A673 (cell line): ENCODE data around the gene FRMD4A. TPM values are rescaled to one million over a fixed set of nuclear protein-coding genes. Genes with fewer than 3 reads are reported as not detected.
A peak's percentile ranks its signal among the peaks of the same experiment; 100 is the strongest.

Experiments used
- BruUV-seq: library from RNA; stranded (reverse); fragments of 400-500 nt; replicated peaks from 2 replicates; lab custom pipeline; 2021; lab: Mats Ljungman, UMichigan
- CTCF ChIA-PET: fragments of 300-600 bp; sonication (Branson Sonifier 250); formaldehyde crosslinking; loops from one replicate; lab custom pipeline; 2022; ENCODE audit warnings: antibody characterized with exemption; lab: Charles Lee
- POLR2A ChIA-PET: fragments of 300-600 bp; sonication (Branson Sonifier 250); formaldehyde crosslinking; loops from one replicate; lab custom pipeline; 2022; ENCODE audit warnings: antibody characterized with exemption; ENCODE audit not compliant: low non-redundant PET; lab: Charles Lee
- DNase-seq: peaks from one replicate; pipeline ENCODE4 v3.0.0-alpha.2; 2015; ENCODE audit warnings: low spot score
- H3K27ac ChIP-seq: fragments of 200-600 bp; sonication (generic); 2 replicates; pipeline ENCODE4 v1.5.1; 2016; ENCODE audit warnings: mixed run types, low read depth, mild to moderate bottlenecking, mixed read lengths, antibody characterized with exemption, low read length; ENCODE audit not compliant: poor library complexity, severe bottlenecking
- H3K27me3 ChIP-seq: fragments of 200-600 bp; sonication (generic); replicated peaks from 2 replicates; pipeline ENCODE4 v1.6.1; 2017; ENCODE audit warnings: mixed run types, low read depth, mild to moderate bottlenecking, mixed read lengths, antibody characterized with exemption, low read length; ENCODE audit not compliant: insufficient read depth, poor library complexity
- H3K36me3 ChIP-seq: fragments of 200-600 bp; sonication (generic); 2 replicates; pipeline ENCODE4 v1.6.1; 2016; ENCODE audit warnings: mixed run types, mild to moderate bottlenecking, mixed read lengths, antibody characterized with exemption, low read length; ENCODE audit not compliant: insufficient read depth, poor library complexity, severe bottlenecking
- H3K4me1 ChIP-seq: fragments of 200-600 bp; sonication (generic); 2 replicates; pipeline ENCODE4 v1.6.1; 2017; ENCODE audit warnings: mixed run types, mild to moderate bottlenecking, mixed read lengths, antibody characterized with exemption, low read length; ENCODE audit not compliant: insufficient read depth, poor library complexity, severe bottlenecking
- H3K4me3 ChIP-seq: fragments of 200-600 bp; sonication (generic); 2 replicates; pipeline ENCODE4 v1.5.1; 2016; ENCODE audit warnings: low read depth, mixed run types, mild to moderate bottlenecking, mixed read lengths, low read length; ENCODE audit not compliant: poor library complexity, severe bottlenecking
- H3K9me3 ChIP-seq: fragments of 200-600 bp; sonication (generic); 2 replicates; pipeline ENCODE4 v1.6.1; 2016; ENCODE audit warnings: mixed run types, low read depth, mild to moderate bottlenecking, mixed read lengths, antibody characterized with exemption, low read length; ENCODE audit not compliant: poor library complexity, severe bottlenecking
- EZH2 ChIP-seq: fragments of 200-600 bp; sonication (generic); IDR thresholded peaks from 2 replicates; pipeline ENCODE4 v1.6.1; 2017; ENCODE audit warnings: borderline replicate concordance, low read depth, mild to moderate bottlenecking, mixed read lengths, antibody characterized with exemption, low read length; ENCODE audit not compliant: poor library complexity, severe bottlenecking
- intact Hi-C: fragments of 100-400 bp; cut with micrococcal nuclease; formaldehyde crosslinking; loops from one replicate; pipeline ENCODE4 v1.10.0; 2022; ENCODE audit not compliant: unreplicated experiment
- total RNA-seq: library from RNA; stranded (reverse); gene quantifications from 2 replicates; pipeline ENCODE4 v1.2.3, GENCODE V29; 2021
- TF ChIP-seq, protein P1 (sequence below): fragments of 300-800, 200-600 bp; sonication (generic); conservative IDR thresholded peaks from 2 replicates; pipeline ENCODE4 v1.5.1; 2017; ENCODE audit warnings: low read depth, mild to moderate bottlenecking, antibody characterized with exemption, low read length, moderate library complexity, mixed read lengths

The FRMD4A gene
- total RNA-seq, 1 experiment from 2014 or later: 26.3 TPM

DNA sequence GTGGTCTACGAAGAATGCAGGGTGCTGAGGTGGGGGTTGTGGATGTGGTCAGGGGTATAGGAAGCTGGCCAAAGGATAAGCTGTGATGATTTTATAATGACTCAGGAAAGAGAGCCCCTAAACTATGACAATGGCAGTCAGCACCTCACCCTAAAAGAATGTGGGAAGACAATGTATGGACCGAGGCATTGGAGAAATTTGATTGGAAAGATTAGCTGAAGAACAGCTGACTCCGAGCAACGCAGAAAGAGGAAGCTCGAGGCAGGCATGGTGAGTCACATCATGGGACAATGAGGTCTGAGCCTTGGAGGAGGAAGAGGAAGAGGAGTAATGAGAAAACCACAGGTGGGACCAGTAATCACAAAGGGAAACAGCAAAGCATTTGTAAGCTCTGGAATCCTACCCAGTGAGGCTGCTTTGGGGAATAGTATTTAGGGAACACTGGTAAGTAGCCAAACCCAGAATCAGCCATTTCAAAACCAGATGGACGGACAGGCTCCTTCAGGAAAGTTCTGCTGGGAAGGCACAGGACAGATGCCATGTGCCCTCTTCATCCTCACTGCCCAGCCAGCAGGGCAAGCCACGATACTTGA, 448.5 kb downstream of the FRMD4A start:
- H3K9me3 ChIP-seq: no peaks in the 10 kb centered on the region
- TF ChIP-seq, protein P1, sequence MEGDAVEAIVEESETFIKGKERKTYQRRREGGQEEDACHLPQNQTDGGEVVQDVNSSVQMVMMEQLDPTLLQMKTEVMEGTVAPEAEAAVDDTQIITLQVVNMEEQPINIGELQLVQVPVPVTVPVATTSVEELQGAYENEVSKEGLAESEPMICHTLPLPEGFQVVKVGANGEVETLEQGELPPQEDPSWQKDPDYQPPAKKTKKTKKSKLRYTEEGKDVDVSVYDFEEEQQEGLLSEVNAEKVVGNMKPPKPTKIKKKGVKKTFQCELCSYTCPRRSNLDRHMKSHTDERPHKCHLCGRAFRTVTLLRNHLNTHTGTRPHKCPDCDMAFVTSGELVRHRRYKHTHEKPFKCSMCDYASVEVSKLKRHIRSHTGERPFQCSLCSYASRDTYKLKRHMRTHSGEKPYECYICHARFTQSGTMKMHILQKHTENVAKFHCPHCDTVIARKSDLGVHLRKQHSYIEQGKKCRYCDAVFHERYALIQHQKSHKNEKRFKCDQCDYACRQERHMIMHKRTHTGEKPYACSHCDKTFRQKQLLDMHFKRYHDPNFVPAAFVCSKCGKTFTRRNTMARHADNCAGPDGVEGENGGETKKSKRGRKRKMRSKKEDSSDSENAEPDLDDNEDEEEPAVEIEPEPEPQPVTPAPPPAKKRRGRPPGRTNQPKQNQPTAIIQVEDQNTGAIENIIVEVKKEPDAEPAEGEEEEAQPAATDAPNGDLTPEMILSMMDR: no peak
- TF ChIP-seq EZH2: no peak
- no peak overlapping the region for H3K4me3 ChIP-seq
- no peaks in the 10 kb centered on the region for H3K27me3 ChIP-seq
- ChIA-PET POLR2A (interaction anchor here (0.6 kb wide), 1 partner anchor 1663 kb away, joined by 3 read pairs; no protein-coding TSS in a partner anchor), CTCF (no interaction called here)
- no peak overlapping the region for H3K27ac ChIP-seq
- DNase-seq: peak; percentile 36
- no peaks in the 10 kb centered on the region for H3K4me1 ChIP-seq
- BruUV-seq: no TSS peak
- intact Hi-C loops: no loop called here
- no peaks in the 10 kb centered on the region for H3K36me3 ChIP-seq

DNA sequence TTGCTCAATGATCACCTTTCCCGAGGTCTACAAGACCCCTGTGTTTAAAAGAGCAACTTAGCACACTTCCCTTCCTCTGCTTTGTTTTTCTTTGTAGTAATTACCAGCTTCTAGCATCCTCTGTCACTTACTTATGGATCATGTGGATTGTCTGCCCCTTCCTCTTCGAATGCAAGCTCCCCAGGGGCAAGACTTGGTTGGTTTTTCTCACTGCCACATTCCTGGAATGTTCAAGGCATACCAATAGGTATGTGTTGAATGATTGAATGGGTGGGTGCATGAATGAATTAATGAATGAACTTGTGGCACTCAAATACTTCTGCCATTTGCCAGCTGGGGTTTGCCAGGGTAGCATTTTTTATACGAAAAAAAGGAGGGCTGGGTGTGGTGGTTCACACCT, 450.0 kb downstream of the FRMD4A start:
- Histone ChIP-seq H3K27me3 (peaks cover 4% of the 10 kb centered on the region), H3K36me3 (no peaks in the 10 kb centered on the region), H3K27ac (no peak overlapping the region), H3K9me3 (no peaks in the 10 kb centered on the region), H3K4me1 (no peaks in the 10 kb centered on the region), H3K4me3 (no peak overlapping the region)
- intact Hi-C loops: no loop called here
- DNase-seq: no peak
- POLR2A ChIA-PET: no interaction called here
- no TSS peak for BruUV-seq
- CTCF ChIA-PET: no interaction called here
- TF ChIP-seq EZH2: no peak
- TF ChIP-seq, protein P1: no peak

DNA sequence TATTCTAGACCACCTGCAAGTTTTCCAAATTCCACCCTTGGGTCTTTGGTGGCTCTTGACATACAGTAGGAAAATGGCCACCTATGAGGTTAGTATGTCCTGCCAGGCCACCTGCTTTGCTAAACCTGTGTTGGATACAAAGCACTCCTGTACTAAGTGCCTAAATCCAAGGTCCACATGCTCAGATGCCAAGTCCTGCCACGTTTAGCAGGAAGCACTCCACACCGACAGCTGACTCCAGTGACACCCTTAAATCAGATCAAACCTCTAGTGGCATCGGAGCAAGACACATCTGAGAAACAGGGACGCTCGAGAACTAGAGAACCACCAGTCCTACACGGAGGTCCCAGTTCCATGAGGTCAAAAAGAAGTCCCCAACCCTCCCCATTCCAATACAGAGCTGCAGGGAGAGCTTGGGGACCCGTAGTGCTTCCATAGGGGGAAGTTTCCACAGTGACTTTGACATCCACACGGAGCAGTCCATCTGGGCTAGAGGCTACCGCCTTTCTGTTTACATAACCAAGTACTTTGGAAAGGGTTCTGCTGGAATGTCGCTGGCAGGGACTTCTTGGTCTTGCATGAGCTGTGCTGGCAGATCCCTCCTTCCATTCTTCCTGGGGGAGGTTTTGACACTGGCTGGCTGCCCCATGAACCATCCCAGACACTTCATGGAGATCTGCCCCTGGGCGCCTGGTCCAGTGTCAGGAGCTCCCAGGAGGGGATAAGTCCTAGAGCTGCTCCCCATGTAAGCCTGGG, 453.4 kb downstream of the FRMD4A start:
- no peak overlapping the region for H3K4me3 ChIP-seq
- ChIA-PET POLR2A (interaction anchor here (0.5 kb wide), 1 partner anchor 520 kb away, joined by 10 read pairs; no protein-coding TSS in a partner anchor), CTCF (no interaction called here)
- no peaks in the 10 kb centered on the region for H3K4me1 ChIP-seq
- no peaks in the 10 kb centered on the region for H3K9me3 ChIP-seq
- intact Hi-C loops: no loop called here
- peaks cover 10% of the 10 kb centered on the region for H3K27me3 ChIP-seq
- H3K36me3 ChIP-seq: no peaks in the 10 kb centered on the region
- no TSS peak for BruUV-seq
- TF ChIP-seq EZH2: no peak
- TF ChIP-seq, protein P1: no peak
- no peak overlapping the region for H3K27ac ChIP-seq
- DNase-seq: no peak
